Stimulated activated CD4-positive, alpha-beta T cell treated with anti-CD3 and anti-CD28 coated beads, TNF-alpha, amount 100 ng/mL, for 1 hour (primary cell): ENCODE results near the gene SIDT1.
"Not testable (repeated sequence)": the region's sequence is repeated elsewhere in the genome, so short reads cannot be mapped to it uniquely, and the experiment has no call there.

Experiments
- DNase-seq, 3 donors: peaks; one replicate each; pipeline ENCODE4 v3.0.0-alpha.2; 2020; ENCODE audit warnings: low read depth in 3 of 3, low spot score in 1 of 3

SIDT1 gene

DNA sequence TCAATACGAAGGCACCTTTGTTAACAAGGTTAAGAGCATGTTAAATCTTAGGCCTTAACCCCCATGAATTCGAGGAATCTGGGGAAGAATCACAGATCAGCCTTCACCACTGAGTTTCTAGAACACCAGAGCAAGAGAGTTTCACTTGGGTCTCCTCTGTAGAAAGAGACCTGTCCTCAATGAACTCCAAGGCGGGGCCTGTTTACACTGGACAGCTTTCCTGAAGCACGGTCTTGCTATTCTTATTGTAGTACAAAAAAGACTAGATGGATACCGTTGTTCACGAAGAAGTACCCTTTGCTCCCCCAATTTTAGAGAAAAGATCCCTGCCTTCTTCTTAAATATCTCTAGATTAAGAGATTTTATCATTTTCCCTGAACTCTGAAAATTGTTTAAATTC lies 99.2 kb downstream of the SIDT1 start:
- DNase-seq, result no peak

- no peak for DNase-seq
Measured at GRCh38 chr3:113634782-113635474, 102.6 kb downstream of the SIDT1 start.

DNA sequence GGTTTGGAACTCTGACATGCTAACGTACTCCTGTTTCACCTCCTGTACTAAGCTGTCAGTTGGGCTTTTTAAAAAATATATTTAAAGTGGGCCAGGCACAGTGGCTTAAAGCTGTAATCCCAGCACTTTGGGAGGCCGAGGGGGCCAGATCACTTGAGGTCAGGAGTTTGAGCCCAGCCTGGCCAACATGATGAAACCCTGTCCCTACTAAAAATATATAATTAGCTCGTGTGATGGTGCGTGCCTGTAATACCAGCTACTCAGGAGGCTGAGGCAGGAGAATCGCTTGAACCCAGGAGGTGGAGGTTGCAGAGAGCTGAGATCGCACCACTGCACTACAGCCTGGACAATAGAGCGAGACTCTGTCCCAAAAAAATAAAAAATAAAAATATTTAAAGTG lies 103.7 kb downstream of the SIDT1 start:
- DNase-seq, result not testable (repeated sequence)

DNA sequence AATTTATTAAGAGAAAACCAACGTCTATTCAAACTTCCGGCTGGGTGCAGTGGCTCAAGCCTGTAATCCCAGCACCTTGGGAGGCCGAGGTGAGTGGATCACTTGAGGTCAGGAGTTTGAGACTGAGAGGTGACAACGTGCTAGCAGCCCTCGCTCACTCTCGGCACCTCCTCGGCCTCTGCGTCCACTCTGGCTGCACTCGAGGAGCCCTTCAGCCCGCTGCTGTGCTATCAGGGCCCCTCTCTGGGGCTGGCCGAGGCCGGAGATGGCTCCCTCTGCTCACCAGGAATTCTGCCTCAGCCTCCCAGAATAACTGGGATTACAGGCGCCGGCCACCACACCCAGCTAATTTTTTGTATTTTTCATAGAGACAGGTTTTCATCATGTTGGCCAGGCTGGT lies 105.4 kb downstream of the SIDT1 start:
- no peak for DNase-seq

GRCh38 chr3:113638910-113639309 lies 106.6 kb downstream of the SIDT1 start:
- no peak for DNase-seq

- DNase-seq, result no peak
Measured at GRCh38 chr3:113643583-113643982, 111.2 kb downstream of the SIDT1 start.

- no peak for DNase-seq
Measured at GRCh38 chr3:113648524-113648923, 116.2 kb downstream of the SIDT1 start.

- DNase-seq, result no peak
Measured at GRCh38 chr3:113649174-113649845, 117.0 kb downstream of the SIDT1 start.

GRCh38 chr3:113654310-113654709 lies 122.0 kb downstream of the SIDT1 start:
- DNase-seq, result no peak

- DNase-seq, result no peak
Measured at GRCh38 chr3:113654851-113655250, 122.5 kb downstream of the SIDT1 start.

DNA sequence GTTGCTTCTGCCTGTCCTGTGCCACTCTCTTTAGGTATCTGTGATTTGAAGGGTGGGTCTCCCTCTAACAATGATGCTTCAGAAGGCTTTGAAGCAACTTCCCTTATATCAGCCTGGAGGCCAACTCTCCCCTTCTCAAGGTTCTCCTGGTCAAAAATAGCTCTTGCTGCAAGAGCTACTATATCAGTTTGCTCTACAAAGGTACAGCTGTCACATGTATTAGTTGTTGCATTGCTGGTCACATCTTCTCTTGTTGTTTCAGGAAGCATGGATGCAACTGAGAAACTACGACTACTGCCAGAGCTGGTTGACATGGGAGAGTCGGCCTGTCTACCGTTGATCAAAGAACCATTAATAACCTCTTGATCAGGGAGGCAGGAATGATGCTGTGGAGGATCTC lies 125.8 kb downstream of the SIDT1 start:
- no peak for DNase-seq

GRCh38 chr3:113659101-113659541 lies 126.8 kb downstream of the SIDT1 start:
- no peak for DNase-seq

- no peak for DNase-seq
Measured at GRCh38 chr3:113659996-113660395, 127.6 kb downstream of the SIDT1 start.

DNA sequence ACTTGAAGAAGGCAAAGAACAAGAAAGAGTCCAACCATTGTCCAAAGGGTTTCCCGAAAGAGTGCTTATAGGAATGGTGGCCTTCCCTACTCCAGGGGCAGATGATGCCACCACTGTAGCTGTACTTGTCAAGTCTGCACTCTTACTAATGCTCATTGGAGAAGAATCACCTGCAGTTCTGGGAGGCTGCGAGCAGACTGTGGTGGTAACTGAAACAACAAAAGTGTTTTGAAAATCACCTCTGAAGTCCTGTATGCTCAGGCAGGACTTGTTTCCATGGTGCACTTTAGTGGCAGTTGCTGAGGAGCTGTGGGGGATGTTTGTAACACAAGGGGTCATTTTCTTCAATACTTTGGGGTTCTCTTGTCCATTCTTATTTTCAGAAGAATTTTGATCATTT lies 128.1 kb downstream of the SIDT1 start:
- DNase-seq, result no peak

DNA sequence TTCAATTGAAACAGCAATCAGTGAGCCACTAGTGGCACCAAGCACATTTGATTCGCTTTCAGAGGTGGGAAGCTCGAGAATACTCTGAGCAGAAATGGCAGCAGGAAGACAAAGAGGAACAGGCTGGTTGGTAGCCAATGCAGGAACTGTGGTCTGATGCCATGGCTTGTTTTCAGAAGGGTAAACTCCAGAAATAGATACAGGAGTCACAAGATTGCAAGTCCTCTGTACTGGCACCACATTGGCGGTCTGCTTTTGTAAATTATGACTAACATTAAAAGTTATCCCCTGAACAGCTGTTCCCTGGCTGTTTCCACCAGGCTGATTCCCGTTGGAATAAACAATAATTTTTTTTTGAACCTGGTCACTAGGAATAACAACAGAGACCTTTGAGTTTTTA lies 128.5 kb downstream of the SIDT1 start:
- no peak for DNase-seq

DNA sequence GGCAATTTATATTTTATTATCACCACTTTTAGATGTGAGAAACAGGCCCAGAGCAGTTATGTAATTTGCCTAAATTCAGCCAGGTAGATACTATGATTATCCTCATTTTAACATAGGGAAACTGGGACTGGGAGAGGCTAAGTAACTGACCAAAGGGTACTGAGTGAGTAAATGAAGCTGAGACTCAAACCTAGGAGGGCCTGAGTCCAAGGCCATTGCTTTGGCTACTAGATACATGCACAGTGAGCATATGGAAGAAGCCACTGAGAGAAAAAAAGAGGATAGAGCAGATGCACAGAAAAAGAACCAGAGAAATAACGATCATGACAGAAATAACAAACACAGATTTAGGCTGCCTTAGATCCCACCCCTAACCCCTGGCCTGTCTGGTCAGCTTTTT lies 130.5 kb downstream of the SIDT1 start:
- DNase-seq, result no peak

DNA sequence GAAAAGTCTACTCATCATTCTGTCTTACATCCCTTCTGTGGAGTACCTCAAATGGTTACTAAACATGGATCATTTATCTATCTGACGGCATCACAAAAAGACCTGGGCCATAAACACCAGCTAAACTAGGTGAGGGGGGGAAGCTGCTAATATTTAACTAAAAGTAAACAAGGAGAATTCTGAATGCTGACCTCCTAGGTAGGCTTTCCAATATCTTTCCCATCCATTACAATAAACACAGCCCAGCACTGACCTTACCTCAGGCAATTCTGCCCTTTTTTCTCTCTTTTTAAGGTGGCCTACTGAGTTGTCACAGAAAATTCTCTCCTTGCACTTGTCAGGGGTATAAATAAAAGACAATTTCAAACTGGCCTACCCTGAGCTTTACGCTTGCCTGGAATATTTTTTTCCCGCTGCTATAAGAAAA lies 131.0 kb downstream of the SIDT1 start:
- DNase-seq, result no peak

DNA sequence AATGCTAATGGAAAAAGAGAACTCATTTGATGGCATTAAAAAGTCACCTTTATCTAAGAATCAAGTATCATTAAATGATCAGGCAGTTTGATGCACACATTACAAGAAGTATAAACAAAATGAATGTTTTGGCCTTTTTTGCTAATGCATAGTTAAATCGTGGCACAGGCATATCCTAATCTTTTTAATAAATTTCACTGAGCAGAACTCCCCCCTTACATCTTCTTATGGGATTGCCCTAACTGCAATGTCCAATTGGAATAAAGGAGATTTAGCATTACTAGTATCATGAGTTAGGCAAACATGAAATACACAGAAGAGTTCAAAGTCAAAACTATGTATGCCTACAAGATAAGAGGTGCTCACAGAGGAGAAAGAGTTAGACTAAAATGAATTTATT lies 131.4 kb downstream of the SIDT1 start:
- DNase-seq, result no peak

- DNase-seq, result no peak
Measured at GRCh38 chr3:113664523-113665094, 132.3 kb downstream of the SIDT1 start.

GRCh38 chr3:113668015-113668414 lies 135.7 kb downstream of the SIDT1 start:
- DNase-seq, result no peak

DNA sequence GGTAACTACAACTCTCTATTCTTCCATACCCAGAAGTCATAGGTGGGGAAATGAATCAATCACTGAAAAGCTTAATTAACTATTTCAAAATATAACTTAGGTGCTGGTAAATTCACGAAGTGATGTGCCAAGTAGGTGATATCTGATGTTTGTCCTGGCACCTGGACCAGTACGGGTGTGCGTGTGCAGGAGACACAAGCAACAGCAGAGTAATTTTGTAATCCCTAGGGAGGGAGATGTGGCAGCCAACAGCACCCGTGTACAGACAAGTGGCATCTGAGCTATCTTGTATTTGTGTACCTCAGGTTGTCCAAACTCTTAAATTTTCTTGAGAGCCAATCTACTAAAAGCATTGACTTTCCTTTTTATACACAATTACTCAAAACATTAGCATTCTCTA lies 141.2 kb downstream of the SIDT1 start:
- DNase-seq, result no peak

DNA sequence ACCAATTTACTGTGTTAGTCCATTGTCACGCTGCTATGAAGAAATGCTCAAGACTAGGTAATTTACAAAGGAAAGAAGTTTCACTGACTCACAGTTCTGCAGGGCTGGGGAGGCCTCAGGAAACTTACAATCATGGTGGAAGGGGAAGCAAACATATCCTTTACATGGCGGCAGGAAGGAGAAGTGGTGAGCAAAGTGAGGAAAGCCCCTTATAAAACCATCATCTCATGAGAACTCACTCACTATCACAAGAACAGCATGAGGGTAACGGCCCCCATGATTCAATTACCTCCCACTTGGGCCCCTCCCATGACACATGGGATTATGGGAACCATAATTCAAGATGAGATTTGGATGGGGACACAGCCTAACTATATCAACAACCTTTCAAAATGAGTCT lies 143.9 kb downstream of the SIDT1 start:
- DNase-seq, result no peak

- no peak for DNase-seq
Measured at GRCh38 chr3:113677737-113678136, 145.4 kb downstream of the SIDT1 start.
